K562 (cell line): ENCODE data around the gene CNGB1. TPM values are rescaled to one million over a fixed set of nuclear protein-coding genes. Genes with fewer than 3 reads are reported as not detected.

ENCODE experiments used
- ATAC-seq: fragments of 200-7000 bp; cut with Tn5 transposase; 3 replicates; pipeline ENCODE4 v1.9.1; 2020; ENCODE audit warnings: moderate library complexity
- BruUV-seq: library from RNA; stranded (reverse); fragments of 400-500 nt; replicated peaks from 2 replicates; lab custom pipeline; 2021; lab: Mats Ljungman, UMichigan
- CTCF ChIA-PET: fragments of 300-600 bp; formaldehyde crosslinking; extraction: SDS; loops from one replicate; lab custom pipeline; 2021; ENCODE audit warnings: low intra/inter-chr PET ratio; lab: Yijun Ruan, JAX
- POLR2A ChIA-PET: fragments of 300-600, 350-650 bp; sonication (Branson Sonifier 250); formaldehyde crosslinking; extraction: SDS; loops from one replicate; lab custom pipeline; 2021; ENCODE audit warnings: antibody characterized with exemption, inconsistent platforms; lab: Yijun Ruan, JAX
- DNase-seq, 4 experiments: peaks; one replicate each; pipeline versions ENCODE4 v3.0.0 to v3.0.0-alpha.2; 2011 to 2018; ENCODE audit warnings: low spot score in 3 of 4, mixed read lengths in 3 of 4; ENCODE audit errors: extremely low read depth in 1 of 4
- FAIRE-seq: peaks from 2 replicates; lab custom pipeline; 2011; peaks lifted over from hg19 to GRCh38; lab: Jason Lieb, UNC
- H2AFZ ChIP-seq: 2 replicates; pipeline ENCODE4 v1.6.0; 2011; ENCODE audit warnings: low read depth, low read length, control low read depth, inconsistent platforms
- H3K27ac ChIP-seq: fragments of 200-600 bp; 3 replicates; pipeline ENCODE4 v1.8.0; 2011; ENCODE audit warnings: low read depth, mild to moderate bottlenecking, control low read depth, inconsistent platforms, low read length, moderate library complexity, mixed read lengths; ENCODE audit errors: extremely low read depth
- H3K27me3 ChIP-seq, 2 experiments: fragments of 300-600 bp in 1 of 2; 2 replicates in 1 of 2; 3 replicates in 1 of 2; pipeline versions ENCODE4 v1.6.0 to v1.8.0; 2011; ENCODE audit warnings: inconsistent platforms in 2 of 2, low read length in 2 of 2, mild to moderate bottlenecking in 1 of 2, mixed read lengths in 1 of 2, moderate library complexity in 1 of 2; ENCODE audit not compliant: control insufficient read depth in 2 of 2, insufficient read depth in 2 of 2
- H3K36me3 ChIP-seq: fragments of 300-600 bp; 3 replicates; pipeline ENCODE4 v1.8.0; 2011; ENCODE audit warnings: mild to moderate bottlenecking, low read length, inconsistent platforms; ENCODE audit not compliant: control insufficient read depth, insufficient read depth
- H3K4me1 ChIP-seq, 2 experiments: fragments of 200-600 bp in 1 of 2; replicated peaks in 1 of 2; 2 replicates in 1 of 2; 3 replicates in 1 of 2; pipeline versions ENCODE4 v1.5.1 to v1.8.0; 2011; ENCODE audit warnings: inconsistent platforms in 2 of 2, low read length in 2 of 2, mild to moderate bottlenecking in 1 of 2, mixed read lengths in 1 of 2, moderate library complexity in 1 of 2; ENCODE audit not compliant: control insufficient read depth in 2 of 2, insufficient read depth in 2 of 2
- H3K4me2 ChIP-seq: 2 replicates; pipeline ENCODE4 v1.6.1; 2011; ENCODE audit warnings: low read length, control low read depth, inconsistent platforms, mixed read lengths; ENCODE audit not compliant: insufficient read depth
- H3K4me3 ChIP-seq: fragments of 200-600 bp; sonication (generic), shearing (Covaris generic); 2 replicates; pipeline ENCODE4 v1.5.1; 2016; ENCODE audit warnings: control low read depth, inconsistent platforms
- H3K79me2 ChIP-seq: fragments of 200-600 bp; 3 replicates; pipeline ENCODE4 v1.8.0; 2011; ENCODE audit warnings: low read length, inconsistent platforms; ENCODE audit not compliant: control insufficient read depth, insufficient read depth
- H3K9ac ChIP-seq, 2 experiments: 2 replicates each; pipeline versions ENCODE4 v1.6.0 to v1.6.1; 2011; ENCODE audit warnings: low read depth in 2 of 2, low read length in 2 of 2, control low read depth in 1 of 2, inconsistent platforms in 1 of 2, mild to moderate bottlenecking in 1 of 2, mixed read lengths in 1 of 2; ENCODE audit not compliant: insufficient read depth in 1 of 2
- H3K9me1 ChIP-seq: one replicate; pipeline ENCODE4 v1.6.0; 2011; ENCODE audit warnings: inconsistent platforms, mild to moderate bottlenecking, low read length, moderate library complexity; ENCODE audit not compliant: control insufficient read depth, insufficient read depth
- H3K9me3 ChIP-seq: replicated peaks from 2 replicates; pipeline ENCODE4 v1.5.1; 2011; ENCODE audit warnings: low read depth, low read length, inconsistent platforms; ENCODE audit not compliant: control insufficient read depth, insufficient read depth
- H4K20me1 ChIP-seq: replicated peaks from 2 replicates; pipeline ENCODE4 v1.6.1; 2011; ENCODE audit warnings: low read length, inconsistent platforms, mixed read lengths; ENCODE audit not compliant: control insufficient read depth, insufficient read depth
- C11orf30 ChIP-seq: fragments of 450-650 bp; IDR thresholded peaks from 2 replicates; pipeline ENCODE4 v1.6.1; 2016; ENCODE audit warnings: low read depth, mild to moderate bottlenecking
- CEBPG ChIP-seq, 3 experiments: fragments of 200-800 bp in 1 of 3; sonication (Bioruptor generic) in 1 of 3; sonication (generic) in 1 of 3; formaldehyde crosslinking in 1 of 3; IDR thresholded peaks in 2 of 3; conservative IDR thresholded peaks in 1 of 3; 2 replicates each; pipeline versions ENCODE4 v1.6.1 to v1.8.0; 2016 to 2022; ENCODE audit warnings: missing compliant biosample characterization in 2 of 3, missing genetic modification characterization in 2 of 3, mild to moderate bottlenecking in 1 of 3, missing genetic modification reagents in 1 of 3
- CHD1 ChIP-seq: fragments of 200-600 bp; sonication (generic); IDR thresholded peaks from one replicate; pipeline ENCODE4 v1.6.1; 2012; ENCODE audit warnings: mild to moderate bottlenecking, moderate library complexity, low read length, inconsistent platforms
- EZH2 ChIP-seq: IDR thresholded peaks from 2 replicates; pipeline ENCODE4 v1.6.1; 2012; ENCODE audit warnings: low read depth, mild to moderate bottlenecking, inconsistent platforms, low read length, borderline replicate concordance
- MAFF ChIP-seq: IDR thresholded peaks from 2 replicates; pipeline ENCODE4 v1.6.1; 2012; ENCODE audit warnings: low read length, improper control_type of control experiment
- MAFG ChIP-seq: fragments of 450-650 bp; conservative IDR thresholded peaks from 2 replicates; pipeline ENCODE4 v1.6.1; 2016; ENCODE audit warnings: missing genetic modification characterization, missing compliant biosample characterization
- MAFK ChIP-seq: IDR thresholded peaks from 2 replicates; pipeline ENCODE4 v1.6.1; 2011; ENCODE audit warnings: low read length, improper control_type of control experiment
- MEIS2 ChIP-seq: fragments of 450-650 bp; IDR thresholded peaks from 2 replicates; pipeline ENCODE4 v1.6.1; 2014; ENCODE audit warnings: mild to moderate bottlenecking; ENCODE audit not compliant: partially characterized antibody
- SIRT6 ChIP-seq: IDR thresholded peaks from one replicate; pipeline ENCODE4 v1.6.1; 2012; ENCODE audit warnings: low read depth, mild to moderate bottlenecking, control low read depth, inconsistent platforms, low read length, moderate library complexity
- TAF9B ChIP-seq: fragments of 450-650 bp; IDR thresholded peaks from 2 replicates; pipeline ENCODE4 v1.6.1; 2018; ENCODE audit warnings: mild to moderate bottlenecking; ENCODE audit not compliant: partially characterized antibody
- ZNF263 ChIP-seq: sonication (generic); formaldehyde crosslinking; IDR thresholded peaks from 2 replicates; pipeline ENCODE4 v1.8.0; 2022; ENCODE audit warnings: mild to moderate bottlenecking, missing genetic modification reagents, borderline replicate concordance
- ZNF584 ChIP-seq: fragments of 200-800 bp; sonication (Bioruptor generic); IDR thresholded peaks from 2 replicates; pipeline ENCODE4 v1.6.1; 2016; ENCODE audit warnings: low read depth, mild to moderate bottlenecking, missing genetic modification characterization, missing compliant biosample characterization
- WGBS: fragments of 100-300 bp; shearing (Covaris generic); methylation state at CpG from one replicate; pipeline ENCODE4 v1.1.6; 2016; ENCODE audit warnings: low coverage, mixed read lengths; ENCODE audit not compliant: insufficient coverage; ENCODE audit errors: missing lambda C conversion rate; 5-methylcytosine and 5-hydroxymethylcytosine counted together
- in situ Hi-C: fragments of 300-500 bp; cut with MboI; formaldehyde crosslinking; loops from 4 replicates; pipeline ENCODE4 v1.15.0; 2018; ENCODE audit warnings: inconsistent platforms, mixed read lengths
- intact Hi-C: fragments of 100-400 bp; cut with micrococcal nuclease; formaldehyde crosslinking; loops from 2 replicates; pipeline ENCODE4 v1.14.2; 2022
- polyA plus RNA-seq, 8 experiments: library from polyadenylated mRNA; depleted of rRNA in 4 of 8; stranded (reverse) in 5 of 8; unstranded in 3 of 8; fragments of >200 nt; fragmentation: Nextera tagmentation in 2 of 8; fragmentation: Illumina TruSeq in 1 of 8; extraction: Ambion mirVana in 2 of 8; extraction: Trizol in 1 of 8; gene quantifications; 2 replicates each; pipeline versions ENCODE4 v1.2.1 to v1.2.3, GENCODE V29; 2011 to 2014; ENCODE audit warnings: inconsistent platforms in 1 of 8, missing spikeins in 1 of 8
- total RNA-seq, 7 experiments: library from RNA; depleted of rRNA in 6 of 7; stranded (reverse); fragments of >200 nt in 6 of 7; fragmentation: Illumina TruSeq in 2 of 7; extraction: Trizol in 2 of 7; gene quantifications; 2 replicates each; pipeline versions ENCODE4 v1.2.1 to v1.2.3, GENCODE V29; 2011 to 2021; ENCODE audit warnings: low replicate concordance in 1 of 7
- TF ChIP-seq, protein P1 (sequence below), 2 experiments: fragments of 450-650 bp; IDR thresholded peaks; 2 replicates each; pipeline ENCODE4 v1.6.1; 2016; ENCODE audit warnings: mild to moderate bottlenecking in 2 of 2, borderline replicate concordance in 1 of 2, low read depth in 1 of 2, moderate library complexity in 1 of 2

CNGB1 gene
- total and polyA plus RNA-seq, 9 of the 15 experiments (the other 6 are each of a cell fraction or from before 2014, with no cell fraction given) = not detected

DNA sequence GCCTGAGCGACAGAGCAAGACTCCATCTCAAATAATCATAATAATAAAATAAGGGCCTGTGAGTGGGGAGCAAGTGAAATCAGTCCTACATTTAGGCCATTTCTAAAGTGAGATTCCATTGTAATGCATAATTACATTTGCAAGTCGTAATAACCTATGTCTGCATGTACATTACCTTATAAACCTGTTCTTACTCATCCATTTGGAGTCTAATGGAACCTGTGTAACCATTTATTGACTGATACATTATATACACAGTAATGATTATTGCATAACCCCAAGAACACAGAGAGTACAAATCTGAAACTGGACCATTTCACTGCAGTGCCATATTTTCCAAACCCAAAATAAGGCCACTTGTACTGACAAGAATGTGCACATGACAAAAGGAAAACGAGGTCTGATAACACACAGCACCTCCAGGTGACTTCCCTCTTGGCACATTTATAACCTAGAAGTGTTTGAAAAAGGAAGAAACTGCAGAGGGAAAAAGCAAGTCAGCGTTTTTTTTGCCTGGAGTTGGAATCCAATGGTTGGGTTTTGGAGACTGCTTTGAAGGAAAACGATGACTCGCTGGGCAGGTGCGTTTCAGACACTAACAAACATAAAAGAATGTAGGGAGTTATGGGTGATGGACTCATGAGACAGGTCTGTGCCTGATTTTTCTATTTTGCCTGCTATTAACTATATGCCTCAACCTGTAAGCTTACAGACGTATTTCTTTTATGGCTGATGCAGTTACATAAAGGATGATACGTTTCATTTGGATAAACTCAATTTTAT, 105.0 kb downstream of the CNGB1 start:
- Histone ChIP-seq H2AFZ (no peak overlapping the region), H3K9me1 (no peaks in the 10 kb centered on the region), H3K9ac (no peak overlapping the region), H3K4me2 (no peak overlapping the region), H3K9me3 (no peaks in the 10 kb centered on the region), H3K36me3 (no peaks in the 10 kb centered on the region), H3K27ac (no peak overlapping the region), H3K4me1 (peaks cover 0 to 11% of the 10 kb centered on the region in 2 experiments; a peak in 3 of 5 replicates), H3K79me2 (no peaks in the 10 kb centered on the region), H3K4me3 (no peak overlapping the region), H4K20me1 (no peaks in the 10 kb centered on the region; the same call in 1 of the 2 replicates), H3K27me3 (peaks cover 10 to 23% of the 10 kb centered on the region in 2 experiments; a peak in 4 of 5 replicates)
- ChIA-PET CTCF (interaction anchor here (0.7 kb wide), 1 partner anchor 803 kb away, joined by 6 read pairs; no protein-coding TSS in a partner anchor), POLR2A (no interaction called here)
- BruUV-seq = no TSS peak
- in situ Hi-C loops (no loop called here), intact Hi-C loops (loop anchor here (10.0 kb wide), 2 partner anchors 211 to 271 kb away; no protein-coding TSS in a partner anchor)
- DNase-seq (no peak), FAIRE-seq (peak; percentile 6), ATAC-seq (no peak)
- 10% methylated on average over 9 of the region's 9 CpGs for WGBS
- no peak for TF ChIP-seq ZNF584 (CRISPR knock-in tag)
- peak; percentile 87 for TF ChIP-seq MAFF
- peak; percentile 89 for TF ChIP-seq MAFG
- TF ChIP-seq, protein P1, sequence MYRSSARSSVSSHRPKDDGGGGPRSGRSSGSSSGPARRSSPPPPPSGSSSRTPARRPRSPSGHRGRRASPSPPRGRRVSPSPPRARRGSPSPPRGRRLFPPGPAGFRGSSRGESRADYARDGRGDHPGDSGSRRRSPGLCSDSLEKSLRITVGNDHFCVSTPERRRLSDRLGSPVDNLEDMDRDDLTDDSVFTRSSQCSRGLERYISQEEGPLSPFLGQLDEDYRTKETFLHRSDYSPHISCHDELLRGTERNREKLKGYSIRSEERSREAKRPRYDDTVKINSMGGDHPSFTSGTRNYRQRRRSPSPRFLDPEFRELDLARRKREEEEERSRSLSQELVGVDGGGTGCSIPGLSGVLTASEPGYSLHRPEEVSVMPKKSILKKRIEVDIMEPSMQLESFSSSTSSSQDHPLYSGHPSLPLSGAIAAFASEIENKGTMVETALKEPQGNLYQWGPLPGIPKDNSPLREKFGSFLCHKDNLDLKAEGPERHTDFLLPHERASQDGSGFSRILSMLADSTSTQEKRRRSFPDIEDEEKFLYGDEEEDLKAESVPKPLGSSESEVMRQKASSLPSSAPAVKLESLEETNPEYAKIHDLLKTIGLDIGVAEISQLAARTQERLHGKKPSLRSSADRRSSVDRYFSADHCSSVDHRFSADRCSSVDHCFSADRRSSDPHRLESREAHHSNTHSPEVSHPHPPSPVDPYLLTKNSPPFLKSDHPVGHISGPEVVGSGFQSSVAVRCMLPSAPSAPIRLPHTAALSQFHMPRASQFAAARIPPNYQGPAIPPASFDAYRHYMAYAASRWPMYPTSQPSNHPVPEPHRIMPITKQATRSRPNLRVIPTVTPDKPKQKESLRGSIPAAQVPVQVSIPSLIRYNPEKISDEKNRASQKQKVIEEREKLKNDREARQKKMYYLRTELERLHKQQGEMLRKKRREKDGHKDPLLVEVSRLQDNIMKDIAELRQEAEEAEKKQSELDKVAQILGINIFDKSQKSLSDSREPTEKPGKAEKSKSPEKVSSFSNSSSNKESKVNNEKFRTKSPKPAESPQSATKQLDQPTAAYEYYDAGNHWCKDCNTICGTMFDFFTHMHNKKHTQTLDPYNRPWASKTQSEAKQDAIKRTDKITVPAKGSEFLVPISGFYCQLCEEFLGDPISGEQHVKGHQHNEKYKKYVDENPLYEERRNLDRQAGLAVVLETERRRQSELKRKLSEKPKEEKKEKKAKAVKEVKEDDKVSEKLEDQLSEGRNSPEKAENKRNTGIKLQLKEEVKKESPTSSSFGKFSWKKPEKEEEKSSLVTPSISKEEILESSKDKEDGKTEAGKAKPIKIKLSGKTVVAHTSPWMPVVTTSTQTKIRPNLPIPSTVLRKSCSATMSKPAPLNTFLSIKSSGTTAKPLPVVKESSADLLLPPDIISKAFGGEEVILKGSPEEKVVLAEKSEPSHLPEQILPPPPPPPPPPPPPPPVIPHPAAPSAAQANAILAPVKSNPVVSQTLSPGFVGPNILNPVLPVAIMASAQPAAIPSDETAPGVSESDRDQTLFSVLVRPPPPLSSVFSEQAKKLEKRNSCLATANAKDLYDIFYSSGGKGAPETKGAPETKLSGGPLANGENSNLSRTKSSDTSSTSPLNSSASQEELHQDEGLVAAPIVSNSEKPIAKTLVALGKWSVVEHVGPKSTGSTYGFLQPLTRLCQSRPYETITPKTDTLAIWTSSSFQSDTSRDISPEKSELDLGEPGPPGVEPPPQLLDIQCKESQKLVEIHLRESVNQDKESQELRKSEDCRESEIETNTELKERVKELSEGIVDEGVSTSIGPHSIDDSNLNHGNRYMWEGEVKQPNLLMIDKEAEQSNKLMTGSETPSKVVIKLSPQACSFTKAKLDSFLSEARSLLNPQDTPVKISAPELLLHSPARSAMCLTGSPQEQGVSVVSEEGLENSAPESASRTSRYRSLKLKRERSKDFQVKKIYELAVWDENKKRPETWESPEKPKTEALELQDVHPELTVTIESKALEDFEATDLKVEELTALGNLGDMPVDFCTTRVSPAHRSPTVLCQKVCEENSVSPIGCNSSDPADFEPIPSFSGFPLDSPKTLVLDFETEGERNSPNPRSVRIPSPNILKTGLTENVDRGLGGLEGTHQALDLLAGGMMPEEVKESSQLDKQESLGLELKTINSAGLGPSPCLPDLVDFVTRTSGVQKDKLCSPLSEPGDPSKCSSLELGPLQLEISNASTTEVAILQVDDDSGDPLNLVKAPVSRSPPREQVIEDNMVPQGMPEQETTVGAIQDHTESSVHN (IDR thresholded peaks at IDR 0.05; ENCODE audit: borderline replicate concordance in 1 of 2, low read depth in 1 of 2) = no peak
- no peak for TF ChIP-seq TAF9B
- TF ChIP-seq EZH2 = no peak
- TF ChIP-seq ZNF263 = no peak
- no peak for TF ChIP-seq MEIS2
- peak; percentile 91 for TF ChIP-seq C11orf30
- peak; percentile 76 for TF ChIP-seq MAFK
- no peak for TF ChIP-seq SIRT6
- no peak for TF ChIP-seq CHD1
- TF ChIP-seq CEBPG (CRISPR knock-in tag; IDR thresholded peaks at IDR 0.05) = no peak
- TF ChIP-seq CEBPG (tag; conservative IDR thresholded peaks at IDR 0.05 in 1 of 2, IDR thresholded peaks at IDR 0.05 in 1 of 2) = peak; percentile 16 to 35; a peak in 1 of 4 replicates
